Stimulated activated CD4-positive, alpha-beta T cell treated with anti-CD3 and anti-CD28 coated beads, TNF-alpha, amount 100 ng/mL, for 4 hours (primary cell): ENCODE measurements around the gene NLRP5.
A peak's percentile ranks its signal among the peaks of the same experiment; 100 is the strongest.
"Not testable (repeated sequence)": the region's sequence is repeated elsewhere in the genome, so short reads cannot be mapped to it uniquely, and the experiment has no call there.

Experiments used
- DNase-seq, 3 experiments: peaks; one replicate each; pipeline ENCODE4 v3.0.0-alpha.2; 2020; ENCODE audit warnings: low read depth in 3 of 3

Gene NLRP5

DNA sequence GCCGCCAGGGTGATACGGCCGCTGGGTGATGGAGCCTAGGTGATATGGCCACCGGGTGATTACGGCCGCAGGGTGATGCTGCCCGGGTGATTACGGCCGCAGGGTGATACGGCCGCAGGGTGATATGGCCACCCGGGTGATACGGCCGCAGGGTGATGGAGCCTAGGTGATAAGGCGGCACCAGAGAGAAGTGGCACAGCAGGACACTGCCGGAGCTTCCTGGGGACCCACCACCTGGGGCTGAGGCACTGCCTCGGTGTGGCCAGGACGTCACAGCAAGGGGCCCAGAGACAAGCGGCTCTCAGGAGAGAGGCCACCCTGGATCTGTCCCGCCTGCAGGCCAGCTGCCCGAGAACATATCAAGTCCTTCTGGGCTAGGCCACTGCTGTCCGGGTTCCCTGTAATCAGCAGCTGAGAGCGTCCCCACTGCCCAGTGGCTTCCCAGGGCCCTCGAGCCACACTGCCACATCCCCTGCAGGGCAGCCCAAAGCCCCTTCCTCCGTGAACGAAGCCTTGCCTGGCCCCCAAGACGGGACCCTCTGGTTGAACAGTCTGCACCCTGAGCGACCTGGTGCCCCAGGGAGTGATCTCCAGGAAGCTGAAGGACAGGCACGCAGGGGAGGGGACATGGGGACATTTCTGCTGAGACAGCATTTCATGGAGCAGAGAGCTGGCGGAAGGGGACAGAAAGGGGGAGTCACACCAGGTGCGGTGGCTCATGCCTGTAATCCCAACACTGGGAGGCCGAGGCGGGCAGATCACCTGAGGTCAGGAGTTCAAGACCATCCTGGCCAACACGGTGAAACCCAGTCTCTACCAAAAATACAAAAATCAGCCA is 112.4 kb downstream of the NLRP5 start:
- no peak for DNase-seq

DNA sequence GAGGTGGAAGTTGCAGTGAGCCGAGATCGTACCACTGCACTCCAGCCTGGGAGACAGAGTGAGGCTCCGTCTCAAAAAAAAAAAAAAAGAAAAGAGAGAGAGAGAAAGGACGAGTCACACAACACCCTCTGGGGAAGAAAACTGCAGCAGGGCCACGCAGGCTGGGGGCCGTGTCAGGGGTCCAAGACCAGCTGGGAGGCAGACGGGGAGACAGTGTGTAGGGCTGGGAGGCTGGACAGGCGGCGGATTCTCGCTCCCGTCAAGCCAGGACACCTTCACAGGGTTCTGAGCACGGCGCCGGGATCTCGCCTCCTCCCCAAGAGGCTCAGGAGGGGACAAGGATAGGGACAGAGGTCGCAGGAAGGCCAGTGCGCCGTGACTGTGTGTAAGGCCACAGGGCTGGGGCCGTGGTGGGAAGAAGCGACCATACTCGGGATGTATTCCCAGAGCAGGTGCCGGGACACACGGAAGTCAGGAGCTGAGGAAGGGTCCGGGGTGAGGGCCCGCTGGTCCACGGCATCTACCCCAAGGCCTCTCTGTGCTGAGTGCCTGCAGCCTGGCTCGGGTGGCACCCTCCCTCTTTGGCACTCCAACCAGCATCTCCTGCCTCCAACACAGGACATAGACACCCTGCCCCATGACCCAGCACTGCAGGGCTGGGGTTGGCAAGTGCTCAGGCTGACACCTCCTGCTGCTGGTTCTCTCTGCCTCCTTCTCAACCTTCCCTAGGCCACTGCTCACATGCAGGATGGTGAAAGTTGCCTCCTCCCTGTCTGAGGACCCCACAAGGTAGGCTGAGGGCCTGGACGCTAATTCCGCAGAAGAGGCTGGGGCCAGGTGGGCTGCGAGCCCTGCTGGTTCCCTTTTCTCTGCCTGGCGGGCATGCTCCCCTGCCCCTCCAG is 113.3 kb downstream of the NLRP5 start:
- DNase-seq = no peak

DNA sequence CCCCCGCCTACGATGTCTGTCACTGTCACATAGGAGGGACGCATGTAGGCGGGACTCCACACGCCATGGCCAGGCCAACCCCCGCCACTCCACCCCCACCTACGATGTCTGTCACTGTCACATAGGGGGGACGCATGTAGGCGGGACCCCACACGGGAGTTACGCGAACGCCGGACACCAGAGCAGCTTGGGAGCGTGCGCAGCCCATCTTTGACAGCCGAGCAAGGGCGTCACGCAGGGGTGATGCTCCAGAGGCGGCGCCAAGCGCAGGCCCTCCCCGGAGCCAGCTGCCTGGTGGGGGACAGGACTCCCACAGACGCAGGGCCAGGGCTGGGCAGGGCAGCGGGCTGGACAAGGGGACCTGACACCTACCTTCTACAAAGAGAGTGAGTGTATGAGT is 114.5 kb downstream of the NLRP5 start:
- no peak for DNase-seq

DNA sequence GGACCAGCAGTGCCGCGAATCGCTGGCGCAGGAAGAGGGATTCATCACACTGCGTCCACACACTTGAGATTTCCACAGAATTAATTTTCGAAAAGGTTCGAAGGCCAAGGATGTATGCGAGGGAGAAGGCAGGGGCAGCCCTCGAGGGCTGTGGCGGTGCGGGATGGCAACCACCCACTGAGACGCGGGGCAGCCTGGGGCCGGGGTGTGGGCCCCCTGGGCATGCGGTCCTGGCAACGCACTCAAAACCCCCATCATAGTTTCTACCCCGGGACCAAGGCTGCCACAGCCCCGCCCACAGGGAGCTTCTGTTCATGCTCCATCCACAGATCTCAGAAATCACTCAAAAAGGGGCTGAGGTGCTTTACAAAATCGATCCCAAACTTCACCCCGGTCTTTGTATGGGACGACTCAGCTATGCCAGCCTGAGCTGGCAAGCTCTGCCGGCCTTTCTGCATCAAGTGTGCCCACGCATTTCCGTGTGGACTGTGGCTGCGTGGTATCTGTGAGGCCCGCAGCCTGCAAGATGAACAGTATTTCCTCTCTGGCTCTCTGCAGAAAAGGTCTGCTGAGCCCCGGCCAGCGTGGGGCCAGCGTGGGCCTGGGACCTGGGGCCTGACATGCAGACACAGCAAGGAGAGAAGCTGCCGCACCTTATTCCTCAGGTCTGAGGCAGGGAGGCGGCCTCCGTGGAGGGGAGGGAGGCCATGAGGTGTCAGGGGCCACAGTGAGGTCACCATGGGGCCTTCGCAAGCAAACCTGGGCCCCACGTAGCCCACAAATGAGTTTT is 115.4 kb downstream of the NLRP5 start:
- DNase-seq = no peak

DNA sequence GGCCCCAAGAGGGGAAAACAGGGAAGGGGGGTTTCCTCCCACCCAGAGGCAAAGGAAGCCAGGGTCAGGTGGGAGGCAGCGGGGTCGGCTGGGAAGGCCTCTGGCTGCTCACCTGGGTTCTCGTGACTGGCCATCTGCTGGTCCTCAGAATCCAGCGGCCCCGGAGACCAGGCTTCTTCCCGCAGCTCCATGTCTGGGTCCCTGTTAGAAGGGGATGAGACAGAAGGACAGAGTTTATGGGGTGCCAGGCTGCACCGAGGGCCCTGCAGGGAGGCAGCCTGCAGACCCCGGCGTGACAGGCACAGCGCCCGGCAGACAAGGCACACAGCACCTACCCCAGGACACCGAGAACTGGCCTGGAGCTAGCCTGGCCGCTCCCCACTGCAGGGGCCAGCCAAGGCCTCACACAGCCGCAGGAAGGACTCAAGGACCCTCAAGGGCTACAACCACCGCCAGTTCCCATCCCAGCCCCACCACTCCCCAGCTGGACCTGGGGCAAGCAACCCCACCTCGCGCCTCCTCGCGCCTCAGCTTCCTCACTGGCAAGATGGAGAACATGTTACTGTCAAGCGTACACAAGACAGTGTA is 116.5 kb downstream of the NLRP5 start:
- no peak for DNase-seq

DNA sequence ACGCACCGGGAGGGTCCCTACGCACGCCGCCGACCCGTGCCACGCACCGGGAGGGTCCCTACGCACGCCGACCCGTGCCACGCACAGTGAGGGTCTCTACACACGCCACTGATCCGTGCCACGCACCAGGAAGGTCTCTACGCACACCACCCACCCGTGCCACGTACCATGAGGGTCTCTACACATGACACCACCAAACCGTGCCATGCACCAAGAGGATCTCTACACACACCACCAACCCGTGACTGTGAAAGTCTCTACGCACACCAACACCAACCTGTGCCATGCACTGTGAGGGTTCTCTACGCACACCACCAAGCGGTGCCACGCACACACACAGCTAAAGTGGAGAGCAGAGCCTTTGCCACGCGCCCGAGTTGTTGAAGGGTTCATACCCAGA is 117.8 kb downstream of the NLRP5 start:
- no peak for DNase-seq

DNA sequence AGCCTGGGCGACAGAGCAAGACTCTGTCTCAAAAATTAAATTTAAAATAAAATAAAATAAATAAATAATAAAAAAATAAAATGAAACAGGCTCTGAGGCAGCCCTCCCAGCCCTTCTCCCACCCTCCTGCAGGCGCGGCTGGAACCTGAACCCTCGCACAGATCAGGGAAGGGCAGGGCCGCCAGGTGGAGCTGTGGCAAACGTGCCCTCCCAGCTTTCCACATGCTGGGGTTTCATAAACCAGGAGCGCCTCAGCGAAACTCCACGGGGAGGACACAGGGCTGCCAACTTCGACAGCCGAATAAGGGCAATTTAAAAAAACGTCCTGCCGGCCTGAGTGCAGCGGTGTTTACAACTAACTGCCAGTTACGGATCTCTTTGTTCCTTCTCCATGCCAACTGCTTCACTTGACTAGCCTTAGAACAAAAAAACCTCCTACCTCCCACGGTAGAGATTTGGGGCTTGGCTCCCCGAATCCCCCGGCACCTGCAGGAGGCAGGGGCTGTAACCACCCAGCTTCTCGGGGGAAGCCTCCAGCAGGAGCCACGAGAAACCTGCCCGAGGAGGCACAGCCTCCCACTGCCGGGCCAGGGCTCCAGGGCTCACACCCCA is 118.6 kb downstream of the NLRP5 start:
- peak in 1 of 3 experiments; percentile 28 for DNase-seq

DNA sequence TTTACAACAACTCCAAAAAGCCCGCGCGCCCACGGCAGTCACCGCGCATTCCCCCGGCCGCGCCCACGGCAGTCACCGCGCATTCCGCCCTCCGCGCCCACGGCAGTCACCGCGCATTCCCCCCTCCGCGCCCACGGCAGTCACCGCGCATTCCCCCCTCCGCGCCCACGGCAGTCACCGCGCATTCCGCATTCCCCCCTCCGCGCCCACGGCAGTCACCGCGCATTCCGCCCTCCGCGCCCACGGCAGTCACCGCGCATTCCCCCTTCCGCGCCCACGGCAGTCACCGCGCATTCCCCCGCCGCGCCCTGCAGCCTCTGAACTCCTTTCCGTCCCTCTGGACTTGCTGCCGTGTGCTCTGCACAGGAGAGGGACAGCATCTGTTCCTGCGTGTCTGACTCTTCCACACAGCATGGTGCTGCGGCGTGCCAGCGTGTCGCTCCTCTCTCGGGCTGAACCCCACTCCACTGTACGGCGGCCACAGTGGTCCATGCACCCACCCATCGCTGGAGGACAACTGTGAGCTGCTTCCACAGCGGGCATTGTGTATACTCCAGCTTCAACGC is 119.3 kb downstream of the NLRP5 start:
- DNase-seq = not testable (repeated sequence)

DNA sequence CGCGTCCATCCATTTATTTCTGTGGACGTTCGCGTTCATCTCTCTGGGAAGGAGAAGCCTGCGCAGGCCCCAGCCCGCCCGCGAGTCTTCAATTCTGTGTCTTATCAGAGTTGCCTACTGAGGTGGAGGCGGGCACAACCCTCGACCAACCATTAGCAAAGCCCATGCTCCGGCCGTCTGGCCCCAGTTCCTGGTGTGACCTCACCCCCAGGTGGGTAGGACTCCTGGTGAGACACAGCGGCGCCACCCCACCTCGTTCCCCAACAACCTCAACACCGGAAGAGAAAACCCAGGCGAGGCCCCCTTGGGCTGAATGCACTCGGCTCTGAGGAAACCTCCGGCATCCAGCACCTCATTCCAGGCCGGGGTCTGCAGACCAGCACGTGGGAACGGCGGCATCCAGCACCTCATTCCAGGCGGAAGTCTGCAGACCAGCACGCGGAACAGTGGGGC is 119.8 kb downstream of the NLRP5 start:
- no peak for DNase-seq

DNA sequence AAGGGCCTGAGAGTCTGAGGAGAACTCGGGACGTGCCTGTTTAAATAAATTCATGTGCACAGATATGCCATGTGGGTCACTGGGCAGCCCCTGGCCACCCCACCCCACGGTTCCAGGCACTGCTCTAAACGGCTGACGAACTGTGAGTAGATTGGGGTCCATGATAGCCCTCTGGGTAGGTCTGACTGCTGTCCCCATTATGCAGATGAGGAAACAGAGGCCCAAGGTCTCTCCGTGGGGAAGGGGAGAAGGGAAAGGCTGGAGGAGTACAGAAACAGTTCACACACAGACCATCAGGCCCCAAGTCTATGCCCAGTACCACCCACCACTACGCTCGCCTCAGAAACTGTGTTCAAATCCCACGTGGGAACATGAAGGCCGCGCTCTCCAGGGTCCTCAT is 120.4 kb downstream of the NLRP5 start:
- no peak for DNase-seq

DNA sequence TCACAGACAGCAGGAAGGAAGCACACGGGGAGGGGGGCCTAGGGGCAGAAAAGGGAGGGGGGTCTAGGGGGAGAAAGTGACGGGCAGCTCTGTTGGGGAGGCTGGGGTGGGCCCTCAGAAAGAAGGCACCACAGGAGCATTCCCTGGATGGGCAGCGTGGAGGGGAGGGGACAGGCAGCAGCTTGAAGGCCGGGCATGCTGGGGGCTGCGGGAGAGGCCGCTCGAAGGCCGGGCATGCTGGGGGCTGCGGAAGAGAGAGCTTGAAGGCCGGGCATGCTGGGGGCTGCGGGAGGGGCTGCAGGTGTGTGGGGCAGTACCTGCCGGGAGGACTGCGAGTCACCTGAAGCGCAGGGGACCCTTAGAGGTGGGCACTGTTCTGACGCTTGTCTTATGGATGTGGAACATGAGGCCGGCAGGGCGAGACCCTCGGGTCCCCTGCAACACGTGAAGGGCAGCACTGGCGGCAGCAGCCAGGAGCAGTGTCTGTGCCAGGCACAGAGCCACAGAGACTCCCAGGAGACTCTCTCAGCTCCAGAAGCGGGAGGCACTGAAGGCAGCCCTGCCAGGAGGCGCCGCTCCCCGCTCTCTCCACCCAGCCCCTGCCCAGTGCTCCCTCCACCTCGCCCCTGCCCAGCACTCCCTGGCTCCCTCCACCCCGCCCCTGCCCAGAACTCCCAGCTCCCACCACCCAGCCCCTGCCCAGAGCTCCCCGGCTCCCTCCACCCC is 121.2 kb downstream of the NLRP5 start:
- DNase-seq = no peak

DNA sequence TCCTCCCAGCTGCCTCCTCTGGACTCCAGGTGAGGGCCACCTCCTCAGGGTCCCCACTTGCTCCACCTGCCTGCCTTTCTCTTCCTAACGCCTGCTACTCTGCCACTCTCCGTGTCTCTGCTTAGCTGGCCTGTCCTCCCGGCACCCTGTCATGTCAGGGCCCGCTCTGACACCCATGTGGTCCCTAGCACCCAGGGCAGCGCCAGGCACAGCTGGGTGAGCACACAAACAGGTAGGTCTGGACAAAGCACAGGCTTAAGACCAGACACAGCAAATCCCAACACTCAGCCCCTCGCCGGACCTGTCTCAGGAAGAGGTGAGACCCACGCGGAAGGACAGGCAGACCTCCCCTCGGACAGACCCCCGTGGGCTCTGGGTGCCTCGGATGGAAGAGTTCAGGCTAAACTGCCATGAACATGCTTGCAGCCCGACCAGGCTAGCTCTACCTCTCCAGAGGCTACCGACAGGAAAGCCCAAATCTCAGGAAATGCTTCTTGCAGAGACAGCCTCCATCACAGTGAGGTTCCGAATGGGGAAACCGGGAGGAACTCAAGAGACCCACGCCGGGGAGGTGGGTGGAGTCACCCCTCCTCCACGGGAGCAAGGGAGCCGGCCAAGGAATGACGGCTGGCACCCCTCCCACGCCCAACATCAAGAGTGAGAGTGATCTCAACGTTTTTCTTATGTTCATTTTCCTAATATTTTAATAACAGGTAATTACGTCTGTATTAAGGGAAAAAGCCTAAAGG is 122.0 kb downstream of the NLRP5 start:
- DNase-seq = no peak

DNA sequence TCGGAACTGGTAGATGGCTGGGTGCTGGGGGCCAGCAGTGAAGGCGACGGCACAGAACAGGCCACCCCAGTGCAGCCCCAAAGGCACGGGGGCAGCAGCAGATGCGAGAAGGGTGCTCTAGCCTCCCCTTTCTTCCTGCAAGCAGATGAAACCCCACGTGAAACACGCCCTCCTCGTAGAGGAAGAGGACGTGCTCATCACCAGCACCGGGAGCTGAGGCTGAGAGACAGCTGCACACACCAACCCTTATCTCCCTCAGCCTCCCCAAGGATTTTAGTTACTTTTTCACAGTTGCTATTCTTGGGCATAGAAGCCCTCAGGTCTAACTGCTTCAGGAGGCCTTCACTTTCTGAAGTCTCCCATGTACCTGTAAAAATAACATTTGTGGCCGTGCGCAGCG is 122.7 kb downstream of the NLRP5 start:
- DNase-seq = no peak

DNA sequence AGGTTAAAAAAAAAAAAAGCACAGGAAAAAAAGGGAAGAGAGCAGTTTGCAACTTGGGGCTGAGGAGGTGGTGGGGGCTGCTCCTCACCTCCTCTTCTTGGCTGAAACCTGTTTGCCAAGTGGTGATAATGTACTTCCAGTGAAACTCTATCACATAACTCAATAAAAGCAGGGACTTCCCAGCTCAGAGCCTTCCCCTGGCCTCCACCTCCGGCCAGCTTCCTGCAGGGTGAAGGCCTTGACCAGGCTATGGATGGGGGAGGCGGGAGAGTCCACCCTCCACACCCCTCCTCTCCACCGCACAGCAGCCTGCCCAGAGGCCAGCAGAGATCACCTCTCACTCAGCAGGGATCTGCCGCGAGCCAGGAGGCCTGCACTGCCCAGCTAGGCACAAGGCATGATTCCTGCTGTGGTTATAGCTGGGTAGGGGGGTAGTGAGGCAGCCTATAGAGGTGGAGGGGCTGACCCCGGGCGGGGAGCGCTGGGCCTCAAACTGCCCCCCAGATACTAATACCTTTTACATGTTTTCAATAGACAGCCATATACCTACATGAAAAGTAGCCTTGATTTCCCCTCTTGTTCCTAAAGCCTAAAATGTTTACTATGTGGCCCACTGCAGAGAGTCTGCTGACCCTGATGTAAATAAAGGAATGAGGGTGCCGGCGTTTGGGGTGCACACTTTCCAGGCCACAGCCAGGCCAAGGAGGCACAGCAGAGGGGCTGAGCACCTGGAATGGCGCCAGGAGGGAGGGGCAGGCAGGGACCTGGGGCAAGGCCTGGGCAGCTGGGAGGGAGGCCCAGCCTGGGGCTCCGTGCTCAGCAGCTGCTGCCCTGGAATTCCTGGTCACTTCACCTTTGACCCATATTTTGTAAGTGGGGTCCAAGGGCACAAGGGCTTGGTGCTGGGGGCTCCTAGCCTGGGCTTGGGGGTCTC is 124.2 kb downstream of the NLRP5 start:
- no peak for DNase-seq
